GM20431 (cell line): ENCODE results near the gene TAL2.

ENCODE experiments used
- in situ Hi-C: fragments of 300-500 bp; cut with MseI, MboI; formaldehyde crosslinking; loops from one replicate; pipeline ENCODE4 v1.15.0; 2020; ENCODE audit warnings: low sequenced_read_pairs; ENCODE audit not compliant: unreplicated experiment

The TAL2 gene

GRCh38 chr9:105662184-105663104 is at the start of gene TAL2:
Gene TAL2, plus strand, starts transcription at chr9:105662457. Its CDS starts 40 bp downstream, at chr9:105662497.
- in situ Hi-C loops: no loop called here

- in situ Hi-C loops: loop anchor here (25.0 kb wide), 1 partner anchor 91 kb away; no protein-coding TSS in a partner anchor
These were observed 41.3 kb upstream of the TAL2 start for GRCh38 chr9:105621001-105621400.

GRCh38 chr9:105625088-105625487 is 37.2 kb upstream of the TAL2 start:
- in situ Hi-C loops: no loop called here

- in situ Hi-C loops: no loop called here
These were observed 29.4 kb upstream of the TAL2 start for GRCh38 chr9:105632807-105633206.

- in situ Hi-C loops: no loop called here
These were observed 28.8 kb upstream of the TAL2 start for GRCh38 chr9:105633411-105633810.

- in situ Hi-C loops: no loop called here
These were observed 25.9 kb upstream of the TAL2 start for GRCh38 chr9:105636331-105636730.

- in situ Hi-C loops: no loop called here
These were observed 24.4 kb upstream of the TAL2 start for GRCh38 chr9:105637787-105638395.

- in situ Hi-C loops: no loop called here
These were observed 22.3 kb upstream of the TAL2 start for GRCh38 chr9:105639936-105640335.

GRCh38 chr9:105643795-105644194 is 18.5 kb upstream of the TAL2 start:
- in situ Hi-C loops: no loop called here

GRCh38 chr9:105646879-105647594 is 15.2 kb upstream of the TAL2 start:
- in situ Hi-C loops: no loop called here

GRCh38 chr9:105647595-105648349 is 14.5 kb upstream of the TAL2 start:
- in situ Hi-C loops: no loop called here

- in situ Hi-C loops: no loop called here
These were observed 10.5 kb upstream of the TAL2 start for GRCh38 chr9:105651806-105652205.

- in situ Hi-C loops: no loop called here
These were observed 5.9 kb upstream of the TAL2 start for GRCh38 chr9:105656131-105656921.

GRCh38 chr9:105658351-105658750 is 3.9 kb upstream of the TAL2 start:
- in situ Hi-C loops: no loop called here

GRCh38 chr9:105661011-105661410 is 1.2 kb upstream of the TAL2 start:
- in situ Hi-C loops: no loop called here

GRCh38 chr9:105663914-105664313 is 1.7 kb downstream of the TAL2 start:
- in situ Hi-C loops: no loop called here

GRCh38 chr9:105667867-105668266 is 5.6 kb downstream of the TAL2 start:
- in situ Hi-C loops: no loop called here

GRCh38 chr9:105670315-105670714 is 8.1 kb downstream of the TAL2 start:
- in situ Hi-C loops: no loop called here

GRCh38 chr9:105670775-105671174 is 8.5 kb downstream of the TAL2 start:
- in situ Hi-C loops: no loop called here
